Pancreas (tissue), 10 donors: ENCODE data around the gene PPP2R2D. TPM values are rescaled to one million over a fixed set of nuclear protein-coding genes. Genes with fewer than 3 reads are reported as not detected.

ENCODE experiments used
- ATAC-seq, 4 donors: fragments of 200-7000 bp; cut with Tn5 transposase; one replicate each; pipeline versions ENCODE4 v1.8.0 to v1.9.1; 2020; ENCODE audit warnings: mild to moderate bottlenecking in 4 of 4, moderate library complexity in 4 of 4
- DNase-seq, 6 donors: peaks; one replicate each; pipeline ENCODE4 v3.0.0-alpha.2; 2020
- FAIRE-seq: peaks from 2 replicates; lab custom pipeline; 2012; peaks lifted over from hg19 to GRCh38; lab: Jason Lieb, UNC
- H3K27ac ChIP-seq, 4 donors: fragments of 200-600 bp; sonication (generic); 1 replicate in 3 of 4; 2 replicates in 1 of 4; pipeline versions ENCODE4 v1.5.0 to v1.8.0; 2020
- H3K27me3 ChIP-seq, 4 donors: fragments of 200-600 bp; one replicate each; pipeline ENCODE4 v1.8.0; 2021
- H3K36me3 ChIP-seq, 3 donors: fragments of 200-600 bp; sonication (generic) in 1 of 3; one replicate each; pipeline versions ENCODE4 v1.5.0 to v1.8.0; 2020 to 2021
- H3K4me1 ChIP-seq, 3 donors: fragments of 200-600 bp; one replicate each; pipeline ENCODE4 v1.8.0; 2021
- H3K4me3 ChIP-seq, 4 donors: fragments of 200-600 bp; sonication (generic) in 2 of 4; one replicate each; pipeline versions ENCODE4 v1.5.0 to v1.8.0; 2020 to 2021
- H3K9me3 ChIP-seq, 4 donors: fragments of 200-600 bp; one replicate each; pipeline ENCODE4 v1.8.0; 2021
- WGBS, 2 donors: extraction: QIAGEN DNeasy Blood & Tissue Kit; methylation state at CpG; one replicate each; pipeline ENCODE4 v1.1.7; 2013; 5-methylcytosine and 5-hydroxymethylcytosine counted together
- intact Hi-C, 3 donors: fragments of 100-400 bp; cut with DNase I; formaldehyde crosslinking; loops; one replicate each; pipeline versions ENCODE4 v1.11.1 to v1.14.2; 2022
- polyA plus RNA-seq, 2 donors: library from polyadenylated mRNA; stranded (reverse); fragments of 200-250 nt; gene quantifications; one replicate each; pipeline ENCODE4 v1.2.3, GENCODE V29; 2013
- total RNA-seq, 6 donors: library from RNA; stranded (reverse); fragmentation: NEBNext Ultra II Directional in 4 of 6; extraction: Animal tissue kit (Norgen Biotek cat#: 25700) in 4 of 6; gene quantifications; one replicate each; pipeline versions ENCODE4 v1.2.1 to v1.2.4, GENCODE V29; 2021 to 2023
- TF ChIP-seq, protein P1 (sequence below), 4 donors: fragments of 200-600 bp; sonication (generic) in 3 of 4; IDR thresholded peaks; one replicate each; pipeline versions ENCODE4 v1.5.0 to v1.8.0; 2021; ENCODE audit warnings: antibody characterized with exemption in 4 of 4
- donor health status: healthy with polysubstance abuse.
- donor health status: DM: no; HTN: no; CAD: no; lungs with moderate emphysema.
- donor health status: DM: no; HTN: no; CAD: no.
- donor health status: control.
- donor health status: control.
- donor health status: Bipolar disorder and iron deficiency.
- donor health status: DM: yes; HTN: yes; CAD: no.
- donor health status: DM: no; HTN: no; CAD: no.
- donor health status: DM: no; HTN: no; CAD: no.
- donor health status: DM: yes; HTN: yes; CAD: no.

The PPP2R2D gene
- total and polyA plus RNA-seq, 8 donors, result 25.5 to 87.7 (median 35.3) TPM

DNA sequence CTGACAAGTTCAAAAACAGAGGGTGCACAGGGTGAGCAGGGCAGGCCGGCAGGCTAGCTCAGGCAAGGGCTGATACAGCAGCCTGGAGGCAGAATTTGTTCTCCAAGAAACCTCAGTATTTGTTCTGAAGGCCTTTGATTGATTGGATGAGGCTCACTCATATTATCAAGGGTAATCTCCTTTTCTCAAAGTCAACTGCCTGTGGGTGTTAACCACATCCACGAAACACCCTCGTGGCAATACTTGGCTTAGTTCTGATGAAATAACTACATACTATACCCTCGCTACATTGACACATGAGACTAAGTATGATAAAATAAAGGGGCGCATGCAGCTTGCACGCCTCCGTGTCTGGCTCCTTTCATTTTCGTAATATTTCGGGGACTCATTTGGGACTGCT is 4.4 kb upstream of the PPP2R2D start:
- no peak for DNase-seq
- intact Hi-C loops, result no loop called here
- H3K4me3 ChIP-seq, result no peak overlapping the region
- FAIRE-seq, result no peak
- WGBS, 2 donors, result 86 to 88% methylated on average over 9 of the region's 9 CpGs
- no peaks in the 10 kb centered on the region for H3K9me3 ChIP-seq
- no peaks in the 10 kb centered on the region for H3K4me1 ChIP-seq
- no peak overlapping the region for H3K27ac ChIP-seq
- TF ChIP-seq, protein P1, sequence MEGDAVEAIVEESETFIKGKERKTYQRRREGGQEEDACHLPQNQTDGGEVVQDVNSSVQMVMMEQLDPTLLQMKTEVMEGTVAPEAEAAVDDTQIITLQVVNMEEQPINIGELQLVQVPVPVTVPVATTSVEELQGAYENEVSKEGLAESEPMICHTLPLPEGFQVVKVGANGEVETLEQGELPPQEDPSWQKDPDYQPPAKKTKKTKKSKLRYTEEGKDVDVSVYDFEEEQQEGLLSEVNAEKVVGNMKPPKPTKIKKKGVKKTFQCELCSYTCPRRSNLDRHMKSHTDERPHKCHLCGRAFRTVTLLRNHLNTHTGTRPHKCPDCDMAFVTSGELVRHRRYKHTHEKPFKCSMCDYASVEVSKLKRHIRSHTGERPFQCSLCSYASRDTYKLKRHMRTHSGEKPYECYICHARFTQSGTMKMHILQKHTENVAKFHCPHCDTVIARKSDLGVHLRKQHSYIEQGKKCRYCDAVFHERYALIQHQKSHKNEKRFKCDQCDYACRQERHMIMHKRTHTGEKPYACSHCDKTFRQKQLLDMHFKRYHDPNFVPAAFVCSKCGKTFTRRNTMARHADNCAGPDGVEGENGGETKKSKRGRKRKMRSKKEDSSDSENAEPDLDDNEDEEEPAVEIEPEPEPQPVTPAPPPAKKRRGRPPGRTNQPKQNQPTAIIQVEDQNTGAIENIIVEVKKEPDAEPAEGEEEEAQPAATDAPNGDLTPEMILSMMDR (IDR thresholded peaks at IDR 0.05), result no peak
- no peaks in the 10 kb centered on the region for H3K27me3 ChIP-seq
- no peaks in the 10 kb centered on the region for H3K36me3 ChIP-seq
- no peak for ATAC-seq

DNA sequence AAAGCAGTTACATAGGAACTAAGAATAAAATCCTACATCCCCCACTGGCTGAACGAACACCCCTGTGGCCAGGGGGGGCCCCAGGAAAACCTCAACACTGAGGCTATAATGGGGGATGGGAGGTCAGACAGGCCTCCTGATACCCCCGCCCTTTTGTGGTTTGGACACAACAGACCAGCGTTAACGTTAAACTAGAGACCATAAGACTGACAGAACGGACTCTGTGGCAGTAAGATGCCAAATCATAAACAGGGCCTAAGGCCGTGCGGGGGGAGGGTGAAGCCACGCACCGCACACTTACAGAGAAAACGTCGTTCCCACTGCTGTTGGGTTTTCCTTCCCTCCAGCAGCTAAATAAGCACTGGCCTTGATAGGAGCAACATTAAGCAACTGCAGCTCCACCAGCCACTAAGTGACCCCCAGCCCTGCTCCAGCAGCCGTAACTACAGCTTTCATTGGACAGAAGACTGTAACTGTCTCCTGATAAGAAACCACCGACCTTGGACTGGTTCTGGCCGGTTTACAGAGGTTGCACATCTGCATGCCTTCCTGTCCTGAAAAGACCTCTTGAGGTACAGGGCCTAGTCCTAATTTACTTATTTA is 3.4 kb upstream of the PPP2R2D start:
- intact Hi-C loops, result no loop called here
- DNase-seq (peak in 1 of 6 donors; percentile 23), FAIRE-seq (no peak), ATAC-seq (no peak)
- Histone ChIP-seq H3K4me3 (no peak overlapping the region), H3K9me3 (no peaks in the 10 kb centered on the region), H3K4me1 (peaks cover 0 to under 1% (median 0%) of the 10 kb centered on the region in 3 donors), H3K27me3 (no peaks in the 10 kb centered on the region), H3K36me3 (no peaks in the 10 kb centered on the region), H3K27ac (no peak overlapping the region)
- TF ChIP-seq, protein P1 (IDR thresholded peaks at IDR 0.05), result no peak
- WGBS, 2 donors, result 59 to 66% methylated on average over 14 of the region's 14 CpGs

DNA sequence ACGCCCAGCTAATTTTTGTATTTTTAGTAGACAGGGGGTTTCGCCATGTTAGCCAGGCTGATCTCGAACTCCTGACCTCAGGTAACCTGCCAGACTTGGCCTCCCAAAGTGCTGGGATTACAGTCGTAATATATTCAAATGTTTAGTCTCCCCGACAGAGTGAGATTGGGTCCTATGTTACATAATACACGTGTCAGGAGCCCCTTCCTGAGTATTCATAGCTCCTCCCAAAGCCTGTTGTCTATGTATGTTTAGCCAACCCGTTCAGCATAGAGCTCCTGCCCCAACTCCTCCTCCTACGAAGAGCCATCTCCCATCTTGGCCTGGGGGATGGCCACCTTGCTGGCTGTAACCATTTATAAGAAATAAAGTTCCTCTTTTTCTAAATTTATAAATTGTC is 2.7 kb upstream of the PPP2R2D start:
- H3K36me3 ChIP-seq, result no peaks in the 10 kb centered on the region
- no peaks in the 10 kb centered on the region for H3K27me3 ChIP-seq
- no peak overlapping the region for H3K4me3 ChIP-seq
- DNase-seq (no peak), ATAC-seq (no peak), FAIRE-seq (no peak)
- peaks cover 0 to 7% (median 0%) of the 10 kb centered on the region in 3 donors for H3K4me1 ChIP-seq
- no peak overlapping the region for H3K27ac ChIP-seq
- H3K9me3 ChIP-seq, result no peaks in the 10 kb centered on the region
- TF ChIP-seq, protein P1 (IDR thresholded peaks at IDR 0.05), result no peak
- intact Hi-C loops, result no loop called here
- 75 to 84% methylated on average over 8 of the region's 8 CpGs for WGBS, 2 donors

DNA sequence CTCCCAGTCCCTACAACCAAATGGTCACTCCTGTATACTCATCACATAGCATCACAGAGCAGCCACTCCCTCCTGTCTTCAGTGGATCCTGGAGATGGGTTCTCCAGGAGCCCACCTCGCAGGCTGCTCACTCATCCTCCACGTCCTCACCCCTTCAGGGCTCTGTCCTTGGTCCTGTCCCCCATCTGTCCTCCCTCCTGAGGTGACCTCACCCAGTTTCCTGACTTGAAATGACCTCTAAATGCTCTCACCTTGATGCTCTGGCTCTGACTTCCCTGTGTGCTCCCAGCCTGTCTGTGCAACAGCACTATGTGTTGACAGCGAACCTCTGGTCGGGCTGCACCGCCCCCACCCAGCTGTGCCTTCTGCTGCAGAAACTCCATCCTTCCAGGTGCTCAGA is 2.1 kb upstream of the PPP2R2D start:
- FAIRE-seq (no peak), DNase-seq (peak in 1 of 6 donors; percentile 30), ATAC-seq (no peak)
- no peaks in the 10 kb centered on the region for H3K27me3 ChIP-seq
- H3K27ac ChIP-seq, result no peak overlapping the region
- H3K9me3 ChIP-seq, result no peaks in the 10 kb centered on the region
- TF ChIP-seq, protein P1 (IDR thresholded peaks at IDR 0.05), result no peak
- H3K4me1 ChIP-seq, result peaks cover 0 to 13% (median 0%) of the 10 kb centered on the region in 3 donors
- no peaks in the 10 kb centered on the region for H3K36me3 ChIP-seq
- intact Hi-C loops, result no loop called here
- 53 to 75% methylated on average over 5 of the region's 5 CpGs for WGBS, 2 donors
- H3K4me3 ChIP-seq, result no peak overlapping the region

DNA sequence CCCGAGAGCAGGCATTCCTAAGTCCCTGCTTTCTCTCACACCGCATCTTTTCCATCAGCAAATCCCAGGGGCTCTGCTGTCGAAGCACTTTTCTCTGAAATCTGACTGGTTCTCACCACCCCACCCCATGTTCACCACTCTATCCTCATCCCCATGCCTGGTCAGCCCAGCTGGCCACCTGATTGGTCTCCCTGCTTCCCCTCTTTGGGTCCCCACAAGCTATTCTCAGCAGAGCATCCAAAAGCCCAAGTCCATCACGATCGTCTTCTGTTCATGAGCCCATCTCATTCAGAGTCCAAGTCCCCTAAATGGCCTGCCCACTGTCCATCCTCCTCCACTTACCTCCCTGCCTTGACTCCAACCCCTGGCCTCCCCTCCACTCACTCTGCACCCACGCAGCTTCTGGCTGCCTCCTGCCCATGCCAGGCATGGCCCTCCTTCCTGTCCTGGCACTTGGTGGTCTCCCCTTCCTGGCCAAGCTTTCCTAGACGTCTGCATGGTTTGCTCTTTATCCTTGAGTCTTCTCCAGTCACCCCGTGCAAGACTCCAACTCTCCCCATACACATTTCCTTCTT is 1.6 kb upstream of the PPP2R2D start:
- Histone ChIP-seq H3K27ac (no peak overlapping the region), H3K4me1 (peaks cover 0 to 16% (median 0%) of the 10 kb centered on the region in 3 donors), H3K36me3 (no peaks in the 10 kb centered on the region), H3K27me3 (no peaks in the 10 kb centered on the region), H3K9me3 (no peaks in the 10 kb centered on the region), H3K4me3 (no peak overlapping the region)
- DNase-seq, result no peak
- TF ChIP-seq, protein P1 (IDR thresholded peaks at IDR 0.05), result no peak
- WGBS, 2 donors, result 62 to 70% methylated on average over 8 of the region's 8 CpGs
- no peak for ATAC-seq
- intact Hi-C loops, result no loop called here
- no peak for FAIRE-seq
